Measurements from ENCODE around the gene CDH3.

GRCh38 chr16:68718590-68718989 lies 73.5 kb downstream of the CDH3 start:
- TF ChIP-seq POLR2A (IDR thresholded peaks at IDR 0.05; ENCODE audit: low read length): no peak
- no peak for TF ChIP-seq GATA1 (IDR thresholded peaks at IDR 0.05; ENCODE audit: low read depth, low read length)
